Endothelial cell of umbilical vein (primary cell): ENCODE measurements around the gene MIGA2. TPM values are rescaled to one million over a fixed set of nuclear protein-coding genes. Genes with fewer than 3 reads are reported as not detected.

Source experiments
- BruUV-seq: library from RNA; stranded (reverse); fragments of 400-500 nt; replicated peaks from 2 replicates; lab custom pipeline; 2021; lab: Mats Ljungman, UMichigan
- CTCF ChIA-PET: fragments of 300-600, 350-600 bp; sonication (Branson Sonifier 250); formaldehyde crosslinking; loops from one replicate; lab custom pipeline; 2021; ENCODE audit warnings: antibody characterized with exemption, inconsistent platforms; lab: Charles Lee
- POLR2A ChIA-PET: fragments of 300-600, 350-600 bp; sonication (Branson Sonifier 250); formaldehyde crosslinking; loops from one replicate; lab custom pipeline; 2021; ENCODE audit warnings: antibody characterized with exemption, inconsistent platforms; lab: Charles Lee
- DNase-seq: peaks from one replicate; pipeline ENCODE4 v3.0.0-alpha.2; 2011; ENCODE audit warnings: low read depth, low spot score
- FAIRE-seq: peaks from 2 replicates; lab custom pipeline; 2011; peaks lifted over from hg19 to GRCh38; lab: Jason Lieb, UNC
- H2AFZ ChIP-seq: 2 replicates; pipeline ENCODE4 v1.6.0; 2012; ENCODE audit warnings: low read depth, low read length, control low read depth, inconsistent platforms
- H3K27ac ChIP-seq: 2 replicates; pipeline ENCODE4 v1.5.1; 2011; ENCODE audit warnings: low read depth, mild to moderate bottlenecking, control low read depth, low read length, moderate library complexity; ENCODE audit not compliant: insufficient read depth
- H3K27me3 ChIP-seq, 2 experiments: 2 replicates each; pipeline versions ENCODE4 v1.6.0 to v1.6.1; 2011; ENCODE audit warnings: low read length in 2 of 2, mixed read lengths in 1 of 2; ENCODE audit not compliant: control insufficient read depth in 2 of 2, insufficient read depth in 2 of 2
- H3K36me3 ChIP-seq, 2 experiments: 2 replicates in 1 of 2; 3 replicates in 1 of 2; pipeline ENCODE4 v1.5.1; 2011; ENCODE audit warnings: low read length in 2 of 2, mild to moderate bottlenecking in 1 of 2, moderate library complexity in 1 of 2; ENCODE audit not compliant: control insufficient read depth in 2 of 2, insufficient read depth in 2 of 2; ENCODE audit errors: extremely low read depth in 1 of 2
- H3K4me1 ChIP-seq: 3 replicates; pipeline ENCODE4 v1.5.1; 2011; ENCODE audit warnings: mild to moderate bottlenecking, low read length; ENCODE audit not compliant: control insufficient read depth, insufficient read depth; ENCODE audit errors: extremely low read depth
- H3K4me2 ChIP-seq: 2 replicates; pipeline ENCODE4 v1.6.1; 2011; ENCODE audit warnings: low read length, control low read depth, mixed read lengths; ENCODE audit not compliant: insufficient read depth
- H3K4me3 ChIP-seq, 3 experiments: fragments of 200-600 bp in 1 of 3; sonication (generic), shearing (Covaris generic) in 1 of 3; replicated peaks in 1 of 3; 2 replicates each; pipeline ENCODE4 v1.5.1; 2011 to 2016; ENCODE audit warnings: control low read depth in 3 of 3, low read length in 3 of 3, mild to moderate bottlenecking in 2 of 3, inconsistent platforms in 1 of 3, low read depth in 1 of 3, moderate library complexity in 1 of 3; ENCODE audit not compliant: insufficient read depth in 1 of 3
- H3K79me2 ChIP-seq: 2 replicates; pipeline ENCODE4 v1.6.0; 2012; ENCODE audit warnings: low read length, inconsistent platforms; ENCODE audit not compliant: control insufficient read depth, insufficient read depth
- H3K9ac ChIP-seq: replicated peaks from 2 replicates; pipeline ENCODE3; 2011; ENCODE audit warnings: low read length, control low read depth; ENCODE audit not compliant: insufficient read depth; ENCODE audit errors: extremely low read depth
- H3K9me1 ChIP-seq: replicated peaks from 3 replicates; pipeline ENCODE4 v1.6.0; 2011; ENCODE audit warnings: mild to moderate bottlenecking, low read length; ENCODE audit not compliant: control insufficient read depth, insufficient read depth; ENCODE audit errors: extremely low read depth
- H3K9me3 ChIP-seq: replicated peaks from 2 replicates; pipeline ENCODE4 v1.5.1; 2012; ENCODE audit warnings: low read length, inconsistent platforms; ENCODE audit not compliant: control insufficient read depth, insufficient read depth
- H4K20me1 ChIP-seq: replicated peaks from 2 replicates; pipeline ENCODE3; 2011; ENCODE audit warnings: mild to moderate bottlenecking, low read length; ENCODE audit not compliant: control insufficient read depth, insufficient read depth; ENCODE audit errors: extremely low read depth
- CTCF ChIP-seq, 2 donors: IDR thresholded peaks; 1 replicate in 1 of 2; 2 replicates in 1 of 2; pipeline ENCODE4 v1.5.1; 2011; ENCODE audit warnings: low read length in 2 of 2, mild to moderate bottlenecking in 2 of 2, moderate library complexity in 2 of 2, control low read depth in 1 of 2, inconsistent platforms in 1 of 2, low read depth in 1 of 2; ENCODE audit not compliant: insufficient read depth in 1 of 2; ENCODE audit errors: extremely low read depth in 1 of 2
- EZH2 ChIP-seq: IDR thresholded peaks from 2 replicates; pipeline ENCODE4 v1.6.1; 2012; ENCODE audit warnings: borderline replicate concordance, low read depth, mild to moderate bottlenecking, moderate library complexity, low read length, inconsistent platforms; ENCODE audit not compliant: severe bottlenecking
- FOS ChIP-seq: IDR thresholded peaks from 2 replicates; pipeline ENCODE4 v1.6.1; 2011; ENCODE audit warnings: mild to moderate bottlenecking, low read length, moderate library complexity, borderline replicate concordance; ENCODE audit not compliant: insufficient read depth
- GATA2 ChIP-seq: IDR thresholded peaks from 2 replicates; pipeline ENCODE4 v1.7.0; 2011; ENCODE audit warnings: low read depth, mild to moderate bottlenecking, moderate library complexity, mixed read lengths, low read length; ENCODE audit not compliant: insufficient read length, insufficient read depth
- JUN ChIP-seq: IDR thresholded peaks from 2 replicates; pipeline ENCODE4 v1.6.1; 2011; ENCODE audit warnings: borderline replicate concordance, low read depth; ENCODE audit not compliant: insufficient read length, insufficient read depth
- MAX ChIP-seq: IDR thresholded peaks from 2 replicates; pipeline ENCODE4 v1.6.1; 2011; ENCODE audit not compliant: insufficient read depth, insufficient read length
- MYC ChIP-seq: IDR thresholded peaks from one replicate; pipeline ENCODE4 v1.6.1; 2011; ENCODE audit warnings: mild to moderate bottlenecking, low read depth, low read length
- POLR2A ChIP-seq: IDR thresholded peaks from 2 replicates; pipeline ENCODE4 v1.6.1; 2012; ENCODE audit warnings: low read depth, mild to moderate bottlenecking, control low read depth, low read length
- POLR2AphosphoS5 ChIP-seq: IDR thresholded peaks from 2 replicates; pipeline ENCODE4 v1.6.1; 2012; ENCODE audit warnings: low read depth, mild to moderate bottlenecking, control low read depth, low read length, moderate library complexity; ENCODE audit not compliant: insufficient read depth
- dilution Hi-C: fragments of 300-500 bp; cut with MboI; formaldehyde crosslinking; loops from one replicate; pipeline ENCODE4 v1.15.0; 2019; ENCODE audit warnings: low sequenced_read_pairs; ENCODE audit not compliant: extremely low pct_ligation_motif_present
- intact Hi-C: fragments of 100-400 bp; cut with micrococcal nuclease; formaldehyde crosslinking; loops from one replicate; pipeline ENCODE4 v1.10.0; 2022
- polyA plus RNA-seq, 4 experiments: library from polyadenylated mRNA; depleted of rRNA in 3 of 4; stranded (reverse) in 3 of 4; unstranded in 1 of 4; fragments of >200 nt; gene quantifications; 2 replicates each; pipeline versions ENCODE4 v1.2.1 to v1.2.3, GENCODE V29; 2011 to 2012; ENCODE audit warnings: missing spikeins in 1 of 4
- total RNA-seq: library from RNA; stranded (reverse); gene quantifications from 2 replicates; pipeline ENCODE4 v1.2.3, GENCODE V29; 2021

MIGA2 gene
- total and polyA plus RNA-seq, 2 donors (not counting 3 experiments of a cell fraction or from before 2014, with no cell fraction given): 27.7 to 28.0 TPM

GRCh38 chr9:129052592-129052991 lies 16.2 kb downstream of the MIGA2 start:
- CTCF ChIA-PET: no interaction called here
- BruUV-seq: no TSS peak
- no peak for DNase-seq
- FAIRE-seq: no peak
- POLR2A ChIA-PET: no interaction called here
- no peaks in the 10 kb centered on the region for H4K20me1 ChIP-seq
- H3K9me1 ChIP-seq: no peaks in the 10 kb centered on the region
- TF ChIP-seq GATA2 (no peak), CTCF (IDR thresholded peaks at IDR 0.05; ENCODE audit: extremely low read depth in 1 of 2, insufficient read depth in 1 of 2, low read depth in 1 of 2, low read length in 2 of 2) (no peak), EZH2 (no peak), JUN (no peak), MYC (no peak), FOS (no peak), POLR2AphosphoS5 (no peak), MAX (no peak), POLR2A (no peak)
- H3K9ac ChIP-seq: no peak overlapping the region
- no peaks in the 10 kb centered on the region for H3K4me1 ChIP-seq
- dilution Hi-C loops: no loop called here
- peaks cover 5 to 22% of the 10 kb centered on the region in 2 experiments for H3K36me3 ChIP-seq
- no peaks in the 10 kb centered on the region for H3K27me3 ChIP-seq
- H3K4me3 ChIP-seq: no peak overlapping the region
- no peak overlapping the region for H3K27ac ChIP-seq
- no peak overlapping the region for H3K4me2 ChIP-seq
- no peaks in the 10 kb centered on the region for H3K9me3 ChIP-seq
- intact Hi-C loops: no loop called here
- H2AFZ ChIP-seq: no peak overlapping the region
- no peaks in the 10 kb centered on the region for H3K79me2 ChIP-seq
